Non-pigmented ciliary epithelial cell (primary cell): Measurements from ENCODE around the gene MT1B.
"Not testable (repeated sequence)": the region's sequence is repeated elsewhere in the genome, so short reads cannot be mapped to it uniquely, and the experiment has no call there.

ENCODE experiments used
- DNase-seq: peaks from one replicate; pipeline ENCODE4 v3.0.0-alpha.2; 2010; ENCODE audit warnings: low read depth

Gene MT1B

GRCh38 chr16:56637814-56638750, 13.6 kb upstream of the MT1B start, which contains the start of gene MT1A:
TSS of gene MT1A (plus strand) at chr16:56638666. CDS start at chr16:56638739, 73 bp downstream.
- no peak for DNase-seq

DNA sequence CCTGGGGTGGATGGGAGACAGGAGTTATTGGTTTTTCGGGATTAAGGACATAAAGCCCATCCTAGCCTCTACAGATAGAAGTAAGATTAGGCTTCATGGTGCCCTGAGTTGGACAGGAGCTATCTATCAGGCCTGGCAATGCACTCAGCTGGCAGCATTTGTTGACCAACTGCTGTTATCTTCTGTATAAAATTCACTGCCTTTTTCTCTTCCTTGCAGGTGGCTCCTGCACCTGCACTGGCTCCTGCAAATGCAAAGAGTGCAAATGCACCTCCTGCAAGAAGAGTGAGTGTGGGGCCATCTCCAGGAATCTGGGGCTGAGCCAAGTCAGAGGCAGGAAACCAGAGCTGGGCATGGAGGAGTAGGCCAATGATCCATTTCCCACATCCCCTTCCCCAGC, 12.6 kb upstream of the MT1B start:
- DNase-seq: no peak

GRCh38 chr16:56640076-56640475, 11.6 kb upstream of the MT1B start:
- no peak for DNase-seq

DNA sequence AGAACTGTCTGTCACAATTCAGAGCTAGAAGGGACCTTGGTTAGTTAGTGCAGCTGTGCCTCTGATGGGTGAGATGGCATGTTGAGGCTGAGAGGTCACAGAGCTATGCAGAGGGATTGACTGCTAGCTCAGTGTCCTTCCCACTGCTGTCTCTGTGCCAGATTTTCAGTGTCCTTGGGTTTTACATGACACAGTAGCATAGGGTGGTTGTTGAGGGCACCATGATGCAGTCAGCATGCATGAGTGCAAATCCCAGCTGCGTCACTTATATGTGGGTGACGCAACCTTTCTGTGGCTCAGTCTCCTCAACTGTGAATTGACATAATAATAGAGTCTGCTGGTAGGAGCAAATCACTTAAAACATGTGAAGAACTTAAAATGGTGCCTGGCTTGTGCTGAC, 10.5 kb upstream of the MT1B start:
- DNase-seq: no peak

DNA sequence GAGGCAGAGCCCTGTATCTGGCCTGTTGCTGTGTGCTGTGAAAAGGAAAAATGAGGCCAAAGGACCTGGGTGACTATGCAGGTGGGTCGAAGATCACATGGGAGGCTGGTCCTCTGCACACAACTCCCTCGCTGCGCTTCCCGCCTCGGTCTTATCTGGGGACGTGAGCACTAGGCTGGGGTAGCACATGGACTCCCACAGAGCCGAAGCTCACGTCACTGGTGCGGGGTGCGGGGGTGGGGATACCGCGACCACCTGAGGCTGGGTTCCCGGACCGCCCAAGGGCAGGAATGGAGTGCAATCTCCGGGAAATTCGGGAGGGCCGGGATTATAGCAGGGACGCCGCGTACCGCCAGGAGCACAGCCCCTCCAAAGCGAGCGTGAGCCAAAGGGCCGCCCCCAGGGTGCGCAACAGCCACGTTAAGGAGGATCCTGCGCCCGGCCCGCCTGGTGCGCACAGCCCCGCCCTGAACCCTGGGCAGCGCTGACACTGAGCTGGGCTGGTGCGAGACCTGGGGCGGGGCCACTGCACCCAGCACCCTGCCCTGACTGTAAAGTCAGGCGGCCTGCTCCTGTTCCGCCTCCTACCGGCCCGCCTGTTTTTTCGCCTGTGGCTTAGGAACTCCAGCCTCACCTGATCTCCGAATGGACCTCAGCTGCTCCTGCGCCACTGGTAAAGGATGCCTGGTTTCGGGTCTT, 8.5 kb upstream of the MT1B start:
- no peak for DNase-seq

DNA sequence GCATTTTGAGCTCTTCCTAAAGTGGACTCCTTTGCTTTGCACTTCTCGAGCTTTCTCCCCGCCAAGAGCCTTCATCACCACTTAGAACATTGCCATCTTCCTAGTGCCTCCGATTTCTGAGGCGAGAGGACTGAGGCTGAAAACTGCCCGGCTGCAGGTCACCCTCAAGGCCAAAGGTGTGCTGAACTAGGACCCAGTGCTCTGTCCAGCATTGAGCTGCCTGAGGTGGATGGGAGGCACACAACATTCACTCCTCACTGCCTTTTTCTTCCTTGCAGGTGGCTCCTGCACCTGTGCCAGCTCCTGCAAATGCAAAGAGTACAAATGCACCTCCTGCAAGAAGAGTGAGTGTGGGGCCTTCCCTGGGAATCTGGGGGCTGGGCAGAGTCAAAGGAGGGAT, 7.9 kb upstream of the MT1B start:
- no peak for DNase-seq

DNA sequence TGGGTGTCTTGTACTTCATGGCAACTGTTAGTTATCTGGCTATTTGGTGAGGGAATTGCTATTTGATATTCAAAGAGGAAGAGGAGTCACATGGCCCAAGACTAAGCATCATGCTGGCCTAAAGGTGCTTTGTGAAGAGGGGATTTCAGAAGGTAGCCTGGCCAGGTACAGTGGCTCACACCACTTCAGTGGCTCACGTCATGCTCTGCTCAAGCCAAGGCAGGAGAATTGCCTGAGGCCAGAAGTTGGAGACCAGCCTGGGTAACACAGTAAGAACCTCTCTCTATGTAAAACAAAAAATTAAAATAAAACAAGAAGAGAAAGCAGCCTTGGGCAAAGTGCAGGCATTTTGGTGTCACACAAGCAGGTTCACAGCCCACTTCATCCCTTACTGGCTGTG, 6.4 kb upstream of the MT1B start:
- DNase-seq: no peak

GRCh38 chr16:56645838-56646237, 5.8 kb upstream of the MT1B start:
- no peak for DNase-seq

GRCh38 chr16:56647641-56648431, 3.9 kb upstream of the MT1B start:
- no peak for DNase-seq

GRCh38 chr16:56649271-56649670, 2.4 kb upstream of the MT1B start:
- no peak for DNase-seq

DNA sequence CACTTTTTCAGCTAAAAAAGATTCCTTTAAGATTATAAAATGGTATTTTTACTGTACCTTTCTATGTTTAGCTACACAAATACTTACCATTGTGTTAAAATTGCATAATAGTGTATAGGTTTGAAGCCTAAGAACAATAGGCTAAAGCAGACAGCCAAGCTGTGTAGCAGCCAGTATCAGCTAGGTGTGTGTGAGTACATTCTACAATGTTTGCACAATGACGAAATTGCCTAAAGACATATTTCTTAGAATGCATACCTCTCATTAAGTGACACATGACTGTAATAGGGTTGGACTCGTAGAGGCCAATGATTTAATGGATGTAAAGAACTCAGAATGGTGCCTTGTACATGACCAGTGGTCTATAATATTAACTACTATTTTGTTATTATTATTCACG, 1.9 kb upstream of the MT1B start:
- no peak for DNase-seq

DNA sequence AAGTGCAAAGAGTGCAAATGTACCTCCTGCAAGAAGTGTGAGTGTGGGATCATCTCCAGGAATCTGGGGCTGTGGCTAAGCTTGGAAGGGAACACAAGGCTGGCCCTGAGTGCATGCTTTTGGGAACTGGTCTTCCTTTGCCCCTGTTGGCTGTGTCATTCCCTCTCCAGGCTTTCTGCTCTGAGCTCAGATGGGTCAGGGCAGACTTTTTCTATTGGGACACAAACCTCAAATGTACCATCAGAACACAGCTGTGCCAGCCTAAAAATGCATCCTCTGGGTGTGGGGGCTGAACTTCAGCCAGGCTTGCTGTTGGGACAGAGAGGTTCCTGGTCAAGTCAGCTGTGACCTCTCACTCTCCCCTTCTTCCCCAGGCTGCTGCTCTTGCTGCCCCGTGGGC, 914 bp downstream of the MT1B start:
- DNase-seq: no peak

- no peak for DNase-seq
Measured at GRCh38 chr16:56653218-56653617, 1.5 kb downstream of the MT1B start.

- no peak for DNase-seq
Measured at GRCh38 chr16:56657555-56658326, 6.1 kb downstream of the MT1B start, which contains the start of gene MT1F. TSS of gene MT1F (plus strand) at chr16:56657959. CDS start at chr16:56658059, 100 bp downstream.

GRCh38 chr16:56658327-56658875, 6.7 kb downstream of the MT1B start:
- DNase-seq: no peak

DNA sequence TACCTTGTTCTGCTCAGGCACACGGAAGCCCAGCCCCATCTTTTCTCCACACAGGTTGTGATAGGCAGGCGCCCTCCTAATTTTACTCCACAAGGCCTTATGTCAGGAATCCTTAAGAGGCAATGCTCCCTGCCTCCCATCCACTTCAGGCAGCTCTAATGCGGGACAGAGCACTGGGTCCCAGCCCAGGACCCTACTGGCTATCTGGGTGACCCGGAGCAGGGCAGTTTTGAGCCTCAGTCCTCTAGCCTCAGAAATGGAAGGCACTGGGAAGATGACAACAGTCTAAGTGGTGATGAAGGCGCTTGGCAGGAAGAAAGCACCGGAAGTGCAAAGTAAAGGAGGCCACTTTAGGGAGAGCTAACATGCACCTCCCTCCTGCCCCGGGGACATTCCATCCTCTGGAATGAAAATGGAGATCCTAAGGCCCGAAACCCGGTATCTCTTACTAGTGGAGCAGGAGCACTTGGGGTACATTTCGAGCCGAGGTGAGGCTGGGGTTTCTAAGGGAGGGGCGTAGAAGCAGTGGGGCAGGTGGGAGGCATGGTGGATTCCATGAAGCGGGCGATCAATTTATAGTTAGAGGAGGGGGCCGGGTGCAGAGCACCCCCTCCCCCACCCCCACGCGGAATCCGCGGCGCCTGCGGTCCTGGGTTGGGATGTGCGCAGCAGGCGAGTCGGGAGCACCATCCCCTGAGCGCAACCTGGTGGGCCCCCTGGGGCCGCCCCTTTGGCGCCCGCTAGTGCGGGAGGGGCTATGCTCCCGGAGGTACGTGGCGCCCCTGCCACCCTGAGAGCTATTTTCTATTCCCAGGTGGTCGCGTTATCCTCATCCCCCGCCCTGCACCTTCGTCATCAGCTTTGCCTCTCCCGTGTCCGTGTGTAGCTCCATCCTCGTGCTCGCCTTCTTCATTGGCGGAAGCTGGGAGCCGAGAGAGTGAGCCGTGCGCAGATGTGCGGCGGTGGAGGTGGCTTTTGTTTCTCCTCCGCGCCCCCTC, 11.0 kb downstream of the MT1B start:
- no peak for DNase-seq

DNA sequence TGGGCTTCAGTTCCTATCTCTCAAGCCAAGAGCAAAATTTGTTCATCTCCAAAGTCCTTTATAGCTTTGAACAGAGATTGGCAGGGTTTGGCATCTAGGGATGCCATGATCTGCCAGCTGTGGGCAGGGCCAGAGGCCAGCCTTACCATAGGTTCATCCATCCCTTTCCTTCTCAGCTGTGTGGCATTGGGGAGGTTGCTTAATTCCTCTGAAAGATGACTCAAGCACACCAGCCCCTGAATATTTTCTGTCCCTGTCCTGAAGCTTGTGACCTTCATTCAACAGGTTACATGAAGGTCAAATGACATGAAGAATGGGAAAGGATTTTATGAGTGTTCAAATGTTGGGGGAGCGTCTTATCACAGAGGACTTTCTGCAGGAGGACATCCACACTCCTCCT, 12.8 kb downstream of the MT1B start:
- DNase-seq: no peak

- DNase-seq: not testable (repeated sequence)
Measured at GRCh38 chr16:56665286-56666261, 13.9 kb downstream of the MT1B start.
